ENCODE results near the gene JPH4.

The JPH4 gene

DNA sequence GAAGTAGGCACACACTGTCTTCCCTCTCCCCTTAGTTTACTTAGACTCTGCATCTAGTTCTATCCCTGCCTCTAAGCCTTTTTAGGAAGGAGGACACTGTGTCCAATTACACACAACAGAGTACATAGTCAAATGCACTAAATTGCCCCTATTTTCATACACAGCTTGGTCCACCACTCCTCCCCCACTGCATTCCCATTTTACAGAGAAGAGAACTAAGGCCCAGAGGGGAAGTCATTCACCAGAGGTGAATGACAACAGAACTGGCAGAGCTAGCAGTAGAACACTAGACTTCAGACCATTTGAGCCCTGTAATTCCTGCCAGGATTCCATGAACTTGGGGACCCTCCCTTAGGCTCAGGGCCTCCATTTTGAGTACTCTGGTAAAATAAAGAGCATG, 1.1 kb upstream of the JPH4 start:
- peaks cover 11% of the 10 kb centered on the region for H3K27me3 ChIP-seq (ENCODE audit: insufficient read depth, low read length, poor library complexity)
- H2BK15ac ChIP-seq (replicated peaks; ENCODE audit: low read depth) = no peak overlapping the region
- H3K56ac ChIP-seq (ENCODE audit: low read length) = no peak overlapping the region
- H3K36me3 ChIP-seq (ENCODE audit: control insufficient read depth, insufficient read depth, low read length) = no peaks in the 10 kb centered on the region
- no peak overlapping the region for H4K8ac ChIP-seq (ENCODE audit: low read depth, low read length)
- H3K79me2 ChIP-seq (ENCODE audit: control insufficient read depth, insufficient read depth, low read length) = no peaks in the 10 kb centered on the region
- no peak overlapping the region for H3K18ac ChIP-seq (ENCODE audit: low read length)
- H3K4ac ChIP-seq (ENCODE audit: low read depth, low read length) = no peak overlapping the region
- no peak overlapping the region for H2BK120ac ChIP-seq (ENCODE audit: low read depth, low read length)
- H2BK5ac ChIP-seq (ENCODE audit: low read length) = no peak overlapping the region
- no peak overlapping the region for H3K27ac ChIP-seq (ENCODE audit: low read depth, low read length)
- H4K5ac ChIP-seq (ENCODE audit: low read length) = no peak overlapping the region
- H3K23ac ChIP-seq (ENCODE audit: low read length) = no peak overlapping the region
- no peak overlapping the region for H3K4me3 ChIP-seq (ENCODE audit: low read length)
- DNase-seq = no peak
- no peak overlapping the region for H3K9ac ChIP-seq (ENCODE audit: low read length)
- no peak overlapping the region for H3K4me2 ChIP-seq (ENCODE audit: low read length)
- H3K4me1 ChIP-seq (ENCODE audit: control insufficient read depth, low read depth, low read length) = no peaks in the 10 kb centered on the region
- H2AK5ac ChIP-seq (ENCODE audit: low read length) = no peak overlapping the region
- no peaks in the 10 kb centered on the region for H3K79me1 ChIP-seq (ENCODE audit: low read length)

DNA sequence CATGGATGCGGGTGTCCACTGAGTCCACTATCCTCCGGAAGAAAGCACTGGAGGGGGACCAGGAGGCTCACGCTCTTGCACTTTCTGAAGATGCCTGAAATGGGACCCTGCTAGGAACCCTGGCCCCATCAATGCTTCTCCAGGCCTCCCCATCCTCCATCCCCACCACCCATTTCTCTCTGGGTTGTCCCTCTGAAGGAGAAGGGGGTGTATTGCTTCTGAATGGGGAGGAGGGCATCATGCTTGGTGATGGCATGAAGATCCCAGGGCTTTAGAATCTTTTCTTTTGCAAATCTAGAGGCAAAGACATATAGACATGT, 681 bp upstream of the JPH4 start:
- Histone ChIP-seq H2AK5ac (ENCODE audit: low read length) (no peak overlapping the region), H3K4me3 (ENCODE audit: low read length) (no peak overlapping the region), H2BK15ac (replicated peaks; ENCODE audit: low read depth) (no peak overlapping the region), H3K4me2 (ENCODE audit: low read length) (no peak overlapping the region), H3K18ac (ENCODE audit: low read length) (no peak overlapping the region), H3K79me1 (ENCODE audit: low read length) (no peaks in the 10 kb centered on the region), H3K27ac (ENCODE audit: low read depth, low read length) (no peak overlapping the region), H2BK120ac (ENCODE audit: low read depth, low read length) (no peak overlapping the region), H3K9ac (ENCODE audit: low read length) (no peak overlapping the region), H4K5ac (ENCODE audit: low read length) (no peak overlapping the region), H3K79me2 (ENCODE audit: control insufficient read depth, insufficient read depth, low read length) (no peaks in the 10 kb centered on the region), H3K4me1 (ENCODE audit: control insufficient read depth, low read depth, low read length) (no peaks in the 10 kb centered on the region), H3K4ac (ENCODE audit: low read depth, low read length) (no peak overlapping the region), H2BK5ac (ENCODE audit: low read length) (no peak overlapping the region), H3K27me3 (ENCODE audit: insufficient read depth, low read length, poor library complexity) (peaks cover 11% of the 10 kb centered on the region), H3K56ac (ENCODE audit: low read length) (no peak overlapping the region), H4K8ac (ENCODE audit: low read depth, low read length) (no peak overlapping the region), H3K23ac (ENCODE audit: low read length) (no peak overlapping the region), H3K36me3 (ENCODE audit: control insufficient read depth, insufficient read depth, low read length) (no peaks in the 10 kb centered on the region)
- WGBS (ENCODE audit: extremely low coverage, insufficient coverage, low lambda C conversion rate) = no CpG with 5 or more reads among the region's 3 CpGs
- DNase-seq = no peak

DNA sequence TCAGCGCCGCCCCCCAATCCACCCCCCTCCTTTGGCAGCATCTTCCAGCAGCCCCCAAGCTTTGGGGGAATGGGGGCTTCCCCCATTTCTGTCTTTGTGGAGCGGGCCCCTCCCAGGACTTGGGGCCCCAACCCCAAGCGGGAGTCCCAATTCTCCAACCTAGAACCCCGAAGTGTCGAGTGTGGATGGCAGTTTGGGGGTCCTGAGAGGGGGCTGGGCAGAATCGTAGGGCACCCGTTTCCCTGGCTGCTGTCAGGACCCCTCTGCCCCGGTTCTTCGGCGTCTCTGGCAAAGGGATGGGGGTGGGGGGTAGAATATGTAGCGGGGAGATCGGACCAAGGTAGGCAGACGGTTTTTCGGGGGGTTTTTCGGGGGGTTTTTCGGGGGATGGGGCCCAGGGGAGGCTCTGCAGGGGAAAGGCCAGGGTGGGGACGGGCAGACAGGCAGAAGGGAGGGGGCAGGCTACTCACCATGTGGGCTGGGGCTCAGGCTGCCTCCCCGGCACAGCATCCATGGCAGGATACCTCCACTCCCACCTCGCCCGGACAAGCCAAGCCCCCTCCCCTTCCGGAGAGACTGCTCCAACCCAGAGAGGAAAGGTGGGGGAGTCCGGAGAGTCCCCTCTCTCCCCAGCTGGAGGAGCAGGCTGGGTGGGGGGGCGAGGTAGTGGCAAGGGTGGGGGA, 739 bp downstream of the JPH4 start:
- peak overlapping the region; percentile 7 for H3K56ac ChIP-seq (ENCODE audit: low read length)
- H3K4me2 ChIP-seq (ENCODE audit: low read length) = peak overlapping the region; percentile 48
- H3K4me3 ChIP-seq (ENCODE audit: low read length) = no peak overlapping the region
- no peak overlapping the region for H3K18ac ChIP-seq (ENCODE audit: low read length)
- no peak overlapping the region for H4K8ac ChIP-seq (ENCODE audit: low read depth, low read length)
- no peaks in the 10 kb centered on the region for H3K36me3 ChIP-seq (ENCODE audit: control insufficient read depth, insufficient read depth, low read length)
- H2AK5ac ChIP-seq (ENCODE audit: low read length) = no peak overlapping the region
- H2BK120ac ChIP-seq (ENCODE audit: low read depth, low read length) = no peak overlapping the region
- H3K9ac ChIP-seq (ENCODE audit: low read length) = no peak overlapping the region
- H3K23ac ChIP-seq (ENCODE audit: low read length) = no peak overlapping the region
- no peaks in the 10 kb centered on the region for H3K79me2 ChIP-seq (ENCODE audit: control insufficient read depth, insufficient read depth, low read length)
- no peak overlapping the region for H3K27ac ChIP-seq (ENCODE audit: low read depth, low read length)
- H4K5ac ChIP-seq (ENCODE audit: low read length) = no peak overlapping the region
- H3K4ac ChIP-seq (ENCODE audit: low read depth, low read length) = no peak overlapping the region
- H2BK5ac ChIP-seq (ENCODE audit: low read length) = no peak overlapping the region
- DNase-seq = no peak
- no peak overlapping the region for H2BK15ac ChIP-seq (replicated peaks; ENCODE audit: low read depth)
- peaks cover 11% of the 10 kb centered on the region for H3K27me3 ChIP-seq (ENCODE audit: insufficient read depth, low read length, poor library complexity)
- no CpG with 5 or more reads among the region's 24 CpGs for WGBS (ENCODE audit: extremely low coverage, insufficient coverage, low lambda C conversion rate)
- no peaks in the 10 kb centered on the region for H3K79me1 ChIP-seq (ENCODE audit: low read length)
- H3K4me1 ChIP-seq (ENCODE audit: control insufficient read depth, low read depth, low read length) = no peaks in the 10 kb centered on the region

DNA sequence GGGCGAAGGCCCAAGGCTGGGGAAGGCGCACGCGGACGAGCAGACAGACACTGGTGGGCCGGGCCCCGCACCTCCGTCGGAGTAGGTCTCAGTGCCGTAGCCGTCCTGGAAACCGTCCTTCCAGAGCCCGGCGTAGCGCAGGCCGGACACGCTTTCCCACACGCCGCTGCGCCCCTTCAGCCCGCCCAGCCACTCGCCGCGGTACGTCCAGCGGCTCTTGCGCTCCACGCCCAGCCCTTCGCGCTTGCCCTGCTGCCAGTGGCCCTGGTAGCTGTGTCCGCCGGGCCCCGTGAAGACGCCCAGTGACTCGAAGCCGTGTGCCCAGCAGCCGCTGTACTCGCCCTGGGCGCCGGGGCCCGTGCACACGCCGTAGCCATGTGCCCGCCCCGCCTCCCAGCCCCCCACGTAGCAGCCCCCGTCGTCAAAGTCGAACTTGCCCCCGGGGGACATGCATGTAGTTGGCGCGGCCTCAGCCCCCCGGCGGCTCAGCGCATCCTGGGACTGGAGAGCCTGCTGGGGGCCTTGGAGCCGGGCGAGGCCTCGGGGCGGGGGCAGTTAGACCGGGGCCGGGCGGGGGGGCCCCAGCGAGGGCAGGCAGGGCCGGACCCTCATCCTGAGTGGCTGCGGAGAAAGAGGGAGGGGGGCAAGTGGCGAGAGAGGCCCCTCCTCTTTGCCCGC, 1.4 kb downstream of the JPH4 start:
- H3K4me2 ChIP-seq (ENCODE audit: low read length) = peak overlapping the region; percentile 36
- H3K79me2 ChIP-seq (ENCODE audit: control insufficient read depth, insufficient read depth, low read length) = no peaks in the 10 kb centered on the region
- peak; percentile 46 for DNase-seq
- H2BK15ac ChIP-seq (replicated peaks; ENCODE audit: low read depth) = no peak overlapping the region
- peak overlapping the region; percentile 76 for H3K56ac ChIP-seq (ENCODE audit: low read length)
- no peak overlapping the region for H4K5ac ChIP-seq (ENCODE audit: low read length)
- H3K4me1 ChIP-seq (ENCODE audit: control insufficient read depth, low read depth, low read length) = no peaks in the 10 kb centered on the region
- H2BK5ac ChIP-seq (ENCODE audit: low read length) = no peak overlapping the region
- H3K4ac ChIP-seq (ENCODE audit: low read depth, low read length) = no peak overlapping the region
- H3K27ac ChIP-seq (ENCODE audit: low read depth, low read length) = no peak overlapping the region
- no peak overlapping the region for H2BK120ac ChIP-seq (ENCODE audit: low read depth, low read length)
- no peaks in the 10 kb centered on the region for H3K79me1 ChIP-seq (ENCODE audit: low read length)
- H2AK5ac ChIP-seq (ENCODE audit: low read length) = no peak overlapping the region
- WGBS (ENCODE audit: extremely low coverage, insufficient coverage, low lambda C conversion rate) = no CpG with 5 or more reads among the region's 67 CpGs
- no peak overlapping the region for H3K23ac ChIP-seq (ENCODE audit: low read length)
- no peak overlapping the region for H3K4me3 ChIP-seq (ENCODE audit: low read length)
- no peak overlapping the region for H3K18ac ChIP-seq (ENCODE audit: low read length)
- H3K9ac ChIP-seq (ENCODE audit: low read length) = peak overlapping the region; percentile 54
- H4K8ac ChIP-seq (ENCODE audit: low read depth, low read length) = no peak overlapping the region
- no peaks in the 10 kb centered on the region for H3K36me3 ChIP-seq (ENCODE audit: control insufficient read depth, insufficient read depth, low read length)
- peaks cover 11% of the 10 kb centered on the region for H3K27me3 ChIP-seq (ENCODE audit: insufficient read depth, low read length, poor library complexity)

DNA sequence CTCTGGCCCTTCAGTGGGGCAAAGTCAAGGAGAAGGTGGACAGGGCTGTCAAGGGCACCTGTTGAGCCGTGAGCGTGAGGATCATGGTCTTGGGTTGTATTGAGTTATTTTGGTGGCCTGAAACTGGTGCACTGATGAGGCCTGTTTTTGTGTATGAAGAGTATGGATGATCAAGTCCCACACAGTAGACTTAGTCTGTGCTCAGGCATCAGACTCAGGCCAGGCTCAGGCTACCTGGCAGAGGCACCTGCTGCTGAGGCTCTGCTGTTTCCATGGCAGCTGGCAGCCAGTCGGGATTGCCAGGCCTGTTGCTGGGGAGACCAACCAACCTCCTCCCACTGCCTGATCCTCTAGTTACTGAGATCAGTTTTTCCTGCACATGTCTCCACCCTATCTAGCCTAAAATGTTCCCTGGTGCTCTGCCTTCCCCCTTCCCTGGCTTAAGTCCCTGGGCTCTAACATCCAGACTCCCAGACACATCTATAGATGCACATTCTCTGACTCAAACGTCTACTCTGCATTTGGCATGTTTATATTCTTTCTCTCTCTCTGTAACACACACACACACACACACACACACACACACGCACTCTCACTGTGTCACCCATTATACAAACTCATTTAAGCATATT, 5.1 kb downstream of the JPH4 start:
- Histone ChIP-seq H2BK5ac (ENCODE audit: low read length) (no peak overlapping the region), H3K4me2 (ENCODE audit: low read length) (no peak overlapping the region), H3K56ac (ENCODE audit: low read length) (no peak overlapping the region), H3K79me2 (ENCODE audit: control insufficient read depth, insufficient read depth, low read length) (no peaks in the 10 kb centered on the region), H3K79me1 (ENCODE audit: low read length) (no peaks in the 10 kb centered on the region), H3K36me3 (ENCODE audit: control insufficient read depth, insufficient read depth, low read length) (no peaks in the 10 kb centered on the region), H3K9ac (ENCODE audit: low read length) (no peak overlapping the region), H3K23ac (ENCODE audit: low read length) (no peak overlapping the region), H3K4ac (ENCODE audit: low read depth, low read length) (no peak overlapping the region), H3K4me3 (ENCODE audit: low read length) (no peak overlapping the region), H4K8ac (ENCODE audit: low read depth, low read length) (no peak overlapping the region), H2BK15ac (replicated peaks; ENCODE audit: low read depth) (no peak overlapping the region), H3K27ac (ENCODE audit: low read depth, low read length) (no peak overlapping the region), H3K27me3 (ENCODE audit: insufficient read depth, low read length, poor library complexity) (peaks cover 11% of the 10 kb centered on the region), H3K18ac (ENCODE audit: low read length) (no peak overlapping the region), H3K4me1 (ENCODE audit: control insufficient read depth, low read depth, low read length) (peaks cover 2% of the 10 kb centered on the region), H2AK5ac (ENCODE audit: low read length) (no peak overlapping the region), H4K5ac (ENCODE audit: low read length) (no peak overlapping the region), H2BK120ac (ENCODE audit: low read depth, low read length) (no peak overlapping the region)
- DNase-seq = no peak
- no CpG with 5 or more reads among the region's 5 CpGs for WGBS (ENCODE audit: extremely low coverage, insufficient coverage, low lambda C conversion rate)

Data from mesendoderm (in vitro differentiated cells).